HUDEP-2 (cell line): ENCODE measurements around the gene KCNAB1.

Experiments used
- DNase-seq, 76 experiments: peaks; one replicate each; lab custom pipeline; 2025; ENCODE audit not compliant: unreplicated experiment in 76 of 76; lab: John Stamatoyannopoulos, UW

The KCNAB1 gene

GRCh38 chr3:156431334-156432124 is 311.2 kb downstream of the KCNAB1 start:
- DNase-seq: no peak

DNA sequence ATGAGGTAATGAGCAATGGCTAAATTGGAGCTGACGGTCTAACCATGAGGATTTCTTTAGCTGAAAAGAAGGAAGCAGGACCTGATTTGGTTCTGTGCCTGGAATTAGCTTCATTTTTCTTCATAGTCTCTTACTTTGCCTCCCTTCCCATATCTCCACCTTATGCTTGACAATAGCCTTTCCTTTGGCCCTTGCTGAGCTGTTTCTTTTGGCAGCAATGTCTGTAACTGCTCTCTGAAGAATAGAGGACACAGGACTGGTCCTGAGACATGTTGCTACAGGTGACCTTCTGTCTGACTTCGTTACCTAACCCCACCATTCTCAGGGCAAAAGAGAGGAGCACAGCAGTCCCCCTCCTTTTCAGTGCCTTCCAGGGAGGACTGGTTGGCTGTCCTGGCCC is 312.2 kb downstream of the KCNAB1 start:
- no peak for DNase-seq

DNA sequence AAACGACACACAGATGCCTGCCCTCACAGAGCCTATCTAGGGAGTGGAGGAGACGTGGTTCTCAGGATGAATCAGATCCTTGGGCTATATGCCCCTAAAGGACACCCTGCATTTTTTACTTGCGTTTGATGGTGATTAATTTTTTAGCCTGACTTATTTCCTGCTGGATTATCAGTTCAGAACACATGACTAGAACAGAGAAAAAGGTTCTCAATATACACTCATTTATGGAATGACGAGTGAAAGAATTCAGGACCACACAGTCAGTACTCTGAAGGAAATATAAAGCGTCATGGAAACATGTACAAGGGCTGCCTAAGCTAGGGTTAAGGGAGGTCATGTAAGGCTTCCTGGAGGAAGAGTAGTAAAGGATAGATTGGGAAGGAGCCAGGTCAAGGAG is 312.8 kb downstream of the KCNAB1 start:
- DNase-seq: no peak

- DNase-seq: no peak
These were observed 313.5 kb downstream of the KCNAB1 start for GRCh38 chr3:156433910-156434309.

DNA sequence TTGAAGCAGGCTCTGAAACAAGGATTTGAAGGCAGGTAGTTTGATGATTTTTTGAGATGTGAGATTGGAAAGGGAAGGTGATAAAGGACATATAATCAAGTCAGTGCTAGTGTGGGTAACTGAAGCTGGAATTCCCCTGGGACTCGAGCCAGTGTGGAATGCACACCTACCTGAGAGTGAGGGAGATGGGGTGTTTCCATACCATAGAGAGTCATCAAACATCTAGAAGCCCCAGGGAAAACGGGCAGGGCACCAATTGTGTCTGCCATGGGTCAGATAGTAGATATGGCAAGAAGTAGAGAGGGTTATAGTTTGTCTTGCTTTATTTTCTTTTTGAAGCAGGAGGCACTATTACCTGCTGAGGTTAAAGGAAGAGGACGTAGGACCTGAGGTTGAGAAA is 314.5 kb downstream of the KCNAB1 start:
- DNase-seq: no peak

- DNase-seq: no peak
These were observed 322.7 kb downstream of the KCNAB1 start for GRCh38 chr3:156443079-156443478.

DNA sequence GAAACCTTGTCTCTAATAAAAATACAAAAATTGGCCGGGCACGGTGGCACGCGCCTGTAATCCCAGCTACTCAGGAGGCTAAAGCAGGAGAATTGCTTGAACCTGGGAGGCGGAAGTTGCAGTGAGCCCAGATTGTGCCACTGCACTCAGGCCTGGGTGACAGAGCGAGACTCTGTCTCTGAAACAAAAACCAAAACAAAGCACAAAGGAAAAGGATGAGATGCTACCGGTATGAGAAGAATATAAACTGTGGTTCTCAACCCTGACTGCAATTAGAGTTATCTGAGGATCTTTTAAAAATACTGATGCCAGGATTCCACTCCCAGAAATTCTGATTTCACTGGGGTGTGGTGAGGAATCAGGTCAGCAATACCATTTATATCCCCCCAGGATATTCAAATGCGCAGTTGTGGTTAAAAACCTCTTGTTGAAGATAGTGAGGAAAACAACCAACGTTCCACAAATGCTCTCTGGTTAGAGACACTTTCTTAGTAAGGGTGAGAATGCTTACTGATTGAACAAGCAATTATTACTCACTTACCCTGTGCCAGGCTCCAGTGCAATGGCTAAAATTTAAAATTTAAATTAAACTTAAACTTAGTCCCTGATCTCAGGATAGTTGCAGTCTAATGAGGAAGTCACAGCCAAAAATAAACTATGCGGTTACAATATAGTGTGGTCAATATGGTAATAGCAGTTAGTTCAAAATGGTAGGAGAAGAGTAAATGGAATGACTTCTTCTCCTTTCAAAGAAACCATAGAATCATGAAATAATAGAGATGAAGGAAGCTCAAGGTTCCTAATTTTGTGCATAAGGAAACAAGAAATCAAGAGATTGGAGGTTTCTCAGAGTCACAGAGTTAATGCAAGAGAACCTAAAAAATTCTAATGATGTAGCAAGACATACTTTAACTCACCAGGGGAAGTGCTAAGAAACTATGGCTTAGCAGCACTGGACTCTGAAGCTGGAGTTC is 325.0 kb downstream of the KCNAB1 start:
- no peak for DNase-seq

DNA sequence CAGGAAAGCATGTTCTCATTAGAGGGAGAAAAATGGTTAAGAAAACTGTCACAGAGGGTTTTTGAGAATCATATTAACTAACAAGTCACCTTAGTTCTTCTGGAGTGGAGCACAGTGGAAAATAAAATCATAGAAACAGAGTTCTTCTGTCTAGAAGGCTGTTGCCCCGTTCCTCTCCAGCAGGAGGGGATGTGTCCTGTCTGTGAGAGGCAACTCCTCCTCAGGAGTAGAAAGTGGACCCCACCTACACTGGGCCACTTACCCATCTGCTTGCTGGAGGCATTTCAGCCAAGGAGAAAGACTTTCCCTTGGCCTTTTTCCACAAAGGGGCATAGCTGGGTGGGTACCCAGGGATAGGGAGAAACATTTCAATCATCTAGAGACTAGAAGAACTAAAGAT is 327.9 kb downstream of the KCNAB1 start:
- peak in 8 of 76 experiments; percentile 3 to 47 (median 10) for DNase-seq

DNA sequence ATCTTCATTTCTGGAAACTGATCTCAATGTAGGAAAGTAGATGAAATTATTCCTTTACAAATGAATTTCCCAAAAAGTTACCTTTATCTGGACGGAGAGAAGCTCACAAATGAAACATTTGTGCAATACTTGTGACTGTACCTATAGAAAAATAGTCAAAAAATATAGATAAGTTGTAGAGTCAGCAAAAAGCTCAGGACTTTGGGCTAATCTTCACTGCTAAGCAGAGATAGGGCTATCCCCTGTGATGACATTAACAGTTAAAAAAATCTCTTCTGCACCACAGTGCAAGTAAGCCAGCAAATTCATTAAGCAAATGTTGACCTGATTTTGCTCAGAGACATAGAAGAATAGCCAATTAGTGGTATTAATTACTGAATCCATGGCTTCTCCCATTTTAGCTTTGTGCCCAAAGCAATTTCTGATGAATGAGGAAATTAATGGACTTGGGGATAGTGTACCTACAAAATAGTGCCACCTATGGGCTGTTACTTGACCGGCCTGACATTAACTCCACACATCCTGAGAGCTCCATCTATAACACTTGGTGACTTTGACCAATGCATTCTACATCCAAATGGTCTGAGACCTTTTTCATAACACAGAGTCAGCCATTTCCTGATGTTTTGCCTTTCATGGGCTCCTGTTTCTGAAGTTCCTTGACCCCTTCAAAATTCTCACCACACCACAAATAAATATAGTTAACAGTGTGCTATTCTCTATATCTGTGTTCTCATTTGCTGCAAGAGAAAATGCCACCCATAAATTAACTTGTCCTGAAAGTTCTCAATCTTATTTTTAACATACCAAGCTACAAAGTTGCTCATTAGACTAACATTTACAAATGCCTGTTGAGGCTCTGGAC is 329.6 kb downstream of the KCNAB1 start:
- DNase-seq: peak in 2 of 76 experiments; percentile 2 to 14

GRCh38 chr3:156455839-156456238 is 335.5 kb downstream of the KCNAB1 start:
- DNase-seq: peak in 2 of 76 experiments; percentile 2 to 3

DNA sequence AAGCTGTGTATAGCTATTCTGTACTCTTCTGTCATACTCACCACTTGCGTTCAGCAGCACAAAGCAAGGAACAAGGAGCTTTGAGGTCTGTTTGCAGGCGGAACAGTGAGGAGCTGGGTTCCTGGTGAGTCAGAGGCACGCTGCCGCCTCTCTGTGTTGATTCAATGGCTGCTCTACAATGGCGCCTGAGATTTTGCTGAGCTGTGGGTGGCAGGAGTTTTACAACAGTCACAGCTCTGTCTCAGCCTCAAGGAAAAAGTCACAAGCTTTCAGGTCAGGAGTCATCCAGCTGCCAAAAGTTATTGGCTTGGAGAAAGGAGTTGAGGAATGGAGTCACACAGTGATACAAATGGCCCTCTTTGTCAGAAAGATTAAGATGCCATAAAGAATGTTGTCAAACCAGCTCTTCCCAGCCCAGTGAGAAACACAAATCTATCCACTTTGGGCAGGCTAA is 336.4 kb downstream of the KCNAB1 start:
- no peak for DNase-seq

GRCh38 chr3:156459434-156459833 is 339.1 kb downstream of the KCNAB1 start:
- DNase-seq: no peak

- DNase-seq: no peak
These were observed 339.8 kb downstream of the KCNAB1 start for GRCh38 chr3:156460206-156460611.

- DNase-seq: no peak
These were observed 341.5 kb downstream of the KCNAB1 start for GRCh38 chr3:156461889-156462288.

DNA sequence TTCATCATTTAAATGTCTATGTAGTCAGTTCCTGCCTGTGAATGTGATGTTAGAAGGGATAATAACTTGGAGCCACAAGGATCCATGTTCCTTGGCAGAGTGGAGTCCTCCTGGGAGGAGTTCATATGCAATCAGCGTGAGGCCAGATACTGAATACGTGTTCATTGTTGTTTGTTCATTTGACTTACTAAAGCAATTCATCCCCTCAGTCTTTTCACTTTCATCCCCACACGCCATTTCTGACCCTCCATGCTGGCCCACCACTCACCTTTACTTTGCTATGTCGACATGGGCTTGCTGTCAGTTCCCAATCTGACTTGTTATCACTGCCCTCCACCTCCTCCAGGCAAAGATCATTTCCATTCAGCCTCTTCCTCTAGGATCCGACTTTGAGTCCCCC is 342.7 kb downstream of the KCNAB1 start:
- DNase-seq: no peak

DNA sequence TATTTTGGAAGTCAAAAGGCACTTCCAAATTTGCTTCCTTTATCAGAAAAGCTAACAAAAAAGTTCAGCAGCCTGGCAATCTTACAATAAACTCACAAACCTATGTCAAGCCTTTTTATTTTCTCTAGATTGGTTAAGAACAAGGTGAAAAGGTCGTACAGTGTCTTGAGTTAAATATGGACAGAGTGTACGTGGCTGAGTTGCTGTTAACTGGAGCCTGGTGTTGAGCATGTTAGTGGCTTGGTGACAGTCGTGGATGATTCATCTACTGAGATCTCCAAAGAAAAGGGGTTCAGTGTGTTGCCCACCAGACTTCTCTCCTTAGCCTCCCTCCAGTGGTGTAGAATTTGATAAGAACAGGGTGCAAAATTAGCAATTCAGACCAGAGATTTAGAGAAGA is 344.8 kb downstream of the KCNAB1 start:
- DNase-seq: no peak

DNA sequence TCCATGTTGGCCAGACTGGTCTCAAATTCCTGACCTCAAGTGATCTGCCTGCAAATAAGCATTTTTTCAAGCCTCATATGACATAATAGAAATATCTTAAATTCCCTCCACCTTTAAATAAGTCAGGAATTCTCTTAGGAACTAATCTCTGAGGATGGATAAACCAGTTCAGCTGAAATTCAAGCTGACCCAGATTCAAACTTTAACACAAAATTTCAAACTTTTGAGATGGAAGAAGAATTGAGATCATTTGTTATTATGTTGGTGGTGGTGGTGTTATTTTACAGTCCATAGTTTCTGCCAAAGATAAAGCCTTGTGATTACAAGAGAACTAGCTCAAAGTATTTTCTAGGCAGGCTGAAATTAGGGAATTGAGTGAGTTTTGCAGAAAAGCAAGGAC is 349.1 kb downstream of the KCNAB1 start:
- no peak for DNase-seq

- DNase-seq: no peak
These were observed 351.1 kb downstream of the KCNAB1 start for GRCh38 chr3:156471431-156471830.

GRCh38 chr3:156472150-156472549 is 351.8 kb downstream of the KCNAB1 start:
- DNase-seq: no peak

DNA sequence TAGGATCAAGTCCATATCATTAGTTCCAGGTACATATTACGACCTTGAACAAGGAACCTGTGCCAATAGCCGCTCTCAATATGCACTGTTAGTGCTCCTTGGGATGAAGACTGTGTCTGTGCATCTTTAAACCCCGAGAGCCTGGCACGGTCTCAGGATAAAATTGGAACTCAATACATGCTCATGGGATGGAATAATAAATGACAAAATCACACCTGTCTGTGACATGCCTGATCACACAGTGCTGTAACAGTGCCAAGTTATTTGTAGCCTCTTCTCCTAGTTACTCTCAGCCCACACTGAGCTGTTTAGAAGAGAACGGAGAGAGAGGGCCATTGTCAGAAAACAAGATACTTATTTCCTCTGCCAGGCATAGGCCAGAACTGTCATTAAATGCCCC is 352.3 kb downstream of the KCNAB1 start:
- DNase-seq: no peak

- no peak for DNase-seq
These were observed 353.0 kb downstream of the KCNAB1 start for GRCh38 chr3:156473341-156473740.
